ENCODE results near the gene MSMP. TPM values are rescaled to one million over a fixed set of nuclear protein-coding genes. Genes with fewer than 3 reads are reported as not detected.

The MSMP gene
- total RNA-seq, 1 donor = not detected

DNA sequence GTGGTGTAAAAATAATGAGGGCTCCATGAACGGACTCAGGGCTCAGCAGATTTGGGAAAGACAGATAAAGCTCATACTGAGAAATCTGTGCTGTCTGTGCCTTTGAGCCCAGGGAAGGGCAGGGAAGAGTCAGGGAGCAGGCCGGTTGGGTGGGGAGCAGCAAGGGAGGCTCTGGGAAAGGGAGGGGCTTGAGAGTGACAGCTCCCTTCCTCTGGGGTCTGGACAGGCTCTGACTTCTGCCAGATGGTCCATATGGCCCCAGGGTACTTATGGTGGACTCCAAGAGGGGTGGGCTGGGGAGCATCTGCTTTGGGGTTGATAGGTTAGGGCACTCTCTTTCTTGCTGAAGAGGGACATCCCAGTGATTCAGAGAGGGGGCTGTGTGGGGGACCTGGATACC is 39.4 kb upstream of the MSMP start:
- DNase-seq (ENCODE audit: low read depth) = no peak
- peak overlapping the region; percentile 60 for H3K4me3 ChIP-seq (ENCODE audit: low read depth, low read length)
- TF ChIP-seq, protein P1, sequence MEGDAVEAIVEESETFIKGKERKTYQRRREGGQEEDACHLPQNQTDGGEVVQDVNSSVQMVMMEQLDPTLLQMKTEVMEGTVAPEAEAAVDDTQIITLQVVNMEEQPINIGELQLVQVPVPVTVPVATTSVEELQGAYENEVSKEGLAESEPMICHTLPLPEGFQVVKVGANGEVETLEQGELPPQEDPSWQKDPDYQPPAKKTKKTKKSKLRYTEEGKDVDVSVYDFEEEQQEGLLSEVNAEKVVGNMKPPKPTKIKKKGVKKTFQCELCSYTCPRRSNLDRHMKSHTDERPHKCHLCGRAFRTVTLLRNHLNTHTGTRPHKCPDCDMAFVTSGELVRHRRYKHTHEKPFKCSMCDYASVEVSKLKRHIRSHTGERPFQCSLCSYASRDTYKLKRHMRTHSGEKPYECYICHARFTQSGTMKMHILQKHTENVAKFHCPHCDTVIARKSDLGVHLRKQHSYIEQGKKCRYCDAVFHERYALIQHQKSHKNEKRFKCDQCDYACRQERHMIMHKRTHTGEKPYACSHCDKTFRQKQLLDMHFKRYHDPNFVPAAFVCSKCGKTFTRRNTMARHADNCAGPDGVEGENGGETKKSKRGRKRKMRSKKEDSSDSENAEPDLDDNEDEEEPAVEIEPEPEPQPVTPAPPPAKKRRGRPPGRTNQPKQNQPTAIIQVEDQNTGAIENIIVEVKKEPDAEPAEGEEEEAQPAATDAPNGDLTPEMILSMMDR (IDR thresholded peaks at IDR 0.05; ENCODE audit: insufficient read depth, low read depth, low read length) = no peak

DNA sequence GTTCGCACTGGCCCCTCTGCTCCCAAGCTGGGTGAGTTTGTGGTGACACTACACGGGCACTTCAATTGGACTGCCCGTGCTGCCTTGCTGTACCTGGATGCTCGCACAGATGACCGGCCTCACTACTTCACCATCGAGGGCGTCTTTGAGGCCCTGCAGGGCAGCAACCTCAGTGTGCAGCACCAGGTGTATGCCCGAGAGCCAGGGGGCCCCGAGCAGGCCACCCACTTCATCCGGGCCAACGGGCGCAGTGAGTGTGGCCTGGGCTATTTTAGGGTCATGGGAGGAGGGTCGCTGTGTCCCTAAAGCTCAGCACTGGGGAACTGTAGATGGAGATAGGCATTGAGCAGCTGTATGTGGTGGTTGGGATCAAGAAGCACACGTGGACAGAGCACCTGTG is 38.8 kb upstream of the MSMP start:
- no peak for DNase-seq (ENCODE audit: low read depth)
- TF ChIP-seq, protein P1 (IDR thresholded peaks at IDR 0.05; ENCODE audit: insufficient read depth, low read depth, low read length) = no peak
- peak overlapping the region; percentile 60 for H3K4me3 ChIP-seq (ENCODE audit: low read depth, low read length)

DNA sequence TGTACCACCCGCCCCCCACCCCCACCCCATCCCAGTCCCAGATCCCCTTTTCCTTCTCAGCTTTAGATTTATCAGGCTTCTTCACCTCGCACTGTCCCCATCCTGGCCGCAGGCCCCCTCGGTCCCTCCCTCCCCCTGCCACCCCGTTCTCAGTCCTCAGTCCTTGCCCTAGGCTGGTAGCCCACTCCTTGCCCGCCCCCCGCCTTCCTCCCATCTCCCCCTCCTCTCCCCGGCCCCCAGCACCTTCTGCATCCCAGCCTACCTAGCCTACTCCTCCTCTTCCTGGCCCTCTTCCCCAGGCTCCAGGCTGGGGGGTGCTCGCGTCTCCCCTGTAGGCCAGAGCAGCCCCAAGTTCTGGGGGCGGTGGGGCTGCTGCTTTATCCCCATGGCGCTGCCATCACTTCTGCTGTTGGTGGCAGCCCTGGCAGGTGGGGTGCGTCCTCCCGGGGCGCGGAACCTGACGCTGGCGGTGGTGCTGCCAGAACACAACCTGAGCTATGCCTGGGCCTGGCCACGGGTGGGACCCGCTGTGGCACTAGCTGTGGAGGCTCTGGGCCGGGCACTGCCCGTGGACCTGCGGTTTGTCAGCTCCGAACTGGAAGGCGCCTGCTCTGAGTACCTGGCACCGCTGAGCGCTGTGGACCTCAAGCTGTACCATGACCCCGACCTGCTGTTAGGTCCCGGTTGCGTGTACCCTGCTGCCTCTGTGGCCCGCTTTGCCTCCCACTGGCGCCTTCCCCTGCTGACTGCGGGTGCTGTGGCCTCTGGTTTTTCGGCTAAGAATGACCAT is 38.1 kb upstream of the MSMP start:
- TF ChIP-seq, protein P1 (IDR thresholded peaks at IDR 0.05; ENCODE audit: insufficient read depth, low read depth, low read length) = no peak
- no peak for DNase-seq (ENCODE audit: low read depth)
- peak overlapping the region; percentile 60 for H3K4me3 ChIP-seq (ENCODE audit: low read depth, low read length)

DNA sequence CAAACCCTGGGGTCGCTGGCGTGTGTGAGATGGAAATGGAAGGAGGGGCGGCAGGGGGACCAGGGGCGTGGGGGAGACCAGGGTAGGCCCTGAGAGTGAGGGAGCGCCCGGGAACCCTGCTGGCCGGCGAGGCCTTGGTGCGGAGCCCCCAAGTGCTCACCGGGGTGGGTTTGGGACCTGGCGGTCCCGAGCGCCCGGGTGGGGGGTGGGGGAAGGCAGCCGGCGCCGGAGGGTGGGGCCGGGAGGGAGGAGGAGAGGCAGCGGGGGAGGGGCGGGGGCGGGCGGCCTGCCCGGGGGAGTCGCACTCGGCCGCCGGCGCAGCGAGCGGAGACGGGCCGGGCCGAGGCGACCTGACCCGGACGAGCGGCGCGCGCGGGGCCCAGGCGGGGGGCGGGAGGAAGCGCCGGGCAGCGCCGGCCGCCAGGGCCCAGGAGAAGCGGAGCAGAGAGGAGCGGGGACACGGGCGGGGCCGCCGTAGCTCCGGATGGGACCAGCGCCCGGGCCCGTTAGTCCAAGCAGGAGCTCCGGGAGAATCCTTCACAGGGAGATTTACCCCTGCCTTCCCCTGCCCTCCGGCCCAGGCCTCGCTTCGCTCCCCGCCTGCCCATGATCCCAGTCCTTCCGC is 37.3 kb upstream of the MSMP start, which contains the start of gene NPR2:
Gene NPR2 (plus strand): TSS at position 295 of the 625 bp plus-strand sequence. CDS start 818 bp downstream, outside the sequence.
- TF ChIP-seq, protein P1 (IDR thresholded peaks at IDR 0.05; ENCODE audit: insufficient read depth, low read depth, low read length) = no peak
- DNase-seq (ENCODE audit: low read depth) = peak; percentile 42

DNA sequence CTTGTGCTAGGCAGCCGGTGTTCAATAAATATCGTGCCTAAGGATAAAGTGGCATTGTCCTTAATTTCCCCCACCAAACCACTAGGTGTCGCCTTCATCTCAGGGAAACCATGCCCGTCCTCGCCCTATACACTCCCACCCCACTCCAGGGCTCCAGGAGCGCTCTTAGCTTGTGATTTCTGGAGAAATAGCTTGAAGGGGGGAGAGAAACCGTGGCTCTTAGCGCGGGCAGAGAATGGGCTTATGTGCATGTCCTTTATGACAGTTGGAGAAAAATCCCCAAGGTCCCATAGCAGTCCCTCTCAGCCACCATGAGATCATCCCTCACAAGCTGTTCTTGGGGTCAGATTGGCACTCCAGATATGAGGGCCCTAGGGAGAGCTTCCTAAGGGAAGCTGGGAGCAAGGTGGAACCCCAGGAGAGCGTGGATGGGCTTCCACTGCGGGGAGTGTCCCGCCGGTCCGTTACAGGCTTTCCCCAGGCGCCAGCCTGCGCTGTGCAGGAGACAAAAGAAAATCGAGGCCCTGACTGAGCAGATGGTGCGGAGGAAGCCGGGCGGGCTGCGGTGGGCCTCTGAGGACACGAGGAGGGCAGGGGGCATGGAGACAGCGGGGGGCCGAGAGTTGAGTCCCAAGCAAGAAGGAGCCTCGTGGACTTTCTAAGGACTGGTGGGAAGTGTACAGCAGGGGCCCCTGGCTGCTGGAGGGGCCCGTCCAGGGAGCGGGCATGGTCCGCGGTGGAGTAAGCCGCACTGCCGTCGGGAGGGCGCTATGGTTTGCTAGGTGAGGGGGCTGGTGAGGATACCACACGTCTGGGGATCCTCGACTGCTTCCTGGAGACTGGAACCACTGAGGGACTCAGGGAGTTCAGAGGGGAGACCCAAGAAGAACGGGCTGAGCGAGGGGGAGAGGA is 36.6 kb upstream of the MSMP start:
- peak overlapping the region; percentile 39 for H3K4me3 ChIP-seq (ENCODE audit: low read depth, low read length)
- peak; percentile 90 for DNase-seq (ENCODE audit: low read depth)
- TF ChIP-seq, protein P1 (IDR thresholded peaks at IDR 0.05; ENCODE audit: insufficient read depth, low read depth, low read length) = peak; percentile 85

More for the DNA sequence above, 37.3 kb upstream of the MSMP start, which contains the start of gene NPR2:
- H3K4me3 ChIP-seq (ENCODE audit: low read depth, low read length) = peak within 1 kb of the TSS; percentile 60

DNA sequence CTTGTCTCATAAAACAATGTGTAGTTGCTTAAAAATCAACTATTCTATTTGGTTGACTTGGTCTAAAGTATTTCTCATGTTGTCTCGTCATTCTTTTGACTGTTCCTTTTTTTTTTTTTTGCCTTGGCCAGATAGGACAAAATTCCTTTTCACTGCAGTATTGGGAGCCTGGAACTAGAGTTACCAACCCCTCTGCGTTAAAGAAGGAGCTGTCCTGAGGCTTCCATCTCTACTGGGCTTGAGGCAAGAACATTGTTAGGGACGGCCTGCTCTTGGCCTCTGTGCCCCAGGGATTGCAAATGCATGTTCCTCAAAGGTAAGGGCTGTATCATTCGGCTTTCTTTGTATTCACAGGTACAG is 35.9 kb upstream of the MSMP start:
- no peak for DNase-seq (ENCODE audit: low read depth)
- TF ChIP-seq, protein P1 (IDR thresholded peaks at IDR 0.05; ENCODE audit: insufficient read depth, low read depth, low read length) = no peak
- H3K4me3 ChIP-seq (ENCODE audit: low read depth, low read length) = no peak overlapping the region

Measured in fibroblast of villous mesenchyme (primary cell).